ENCODE data around the gene CYBC1.

The CYBC1 gene

GRCh38 chr17:82439194-82439828, 11.2 kb downstream of the CYBC1 start:
- Histone ChIP-seq H3K4me2 (ENCODE audit: low read depth, low read length, poor library complexity, severe bottlenecking) (no peak overlapping the region), H3K27me3 (ENCODE audit: insufficient read depth, low read length, poor library complexity, severe bottlenecking) (no peaks in the 10 kb centered on the region), H3K9me3 (ENCODE audit: insufficient read depth, low read depth, low read length) (no peaks in the 10 kb centered on the region), H3F3A (ENCODE audit: low read depth) (no peaks in the 10 kb centered on the region; the same call in 1 of the 2 replicates), H3K4me3 (ENCODE audit: low read length, poor library complexity, severe bottlenecking) (no peak overlapping the region), H3K4me1 (ENCODE audit: insufficient read depth, low read length, poor library complexity, severe bottlenecking) (peaks cover 16% of the 10 kb centered on the region), H2AFZ (ENCODE audit: low read length) (no peak overlapping the region), H3K9ac (ENCODE audit: low read depth, low read length, poor library complexity, severe bottlenecking) (no peak overlapping the region), H3K9me2 (replicated peaks; ENCODE audit: low read depth, low read length) (no peaks in the 10 kb centered on the region), H3K79me2 (ENCODE audit: insufficient read depth, low read length) (0 out of 2 replicates have a peak, but pooled peaks cover 2% of the 10 kb centered on the region), H4K20me1 (ENCODE audit: insufficient read depth, low read length, poor library complexity, severe bottlenecking) (peaks cover 10% of the 10 kb centered on the region), H3K36me3 (ENCODE audit: insufficient read depth, low read length) (peaks cover 20% of the 10 kb centered on the region; the same call in 1 of the 2 replicates)
- TF ChIP-seq CTCF (conservative IDR thresholded peaks at IDR 0.05; ENCODE audit: low read length) (no peak), EZH2phosphoT487 (IDR thresholded peaks at IDR 0.05; ENCODE audit: borderline replicate concordance) (no peak)

- H3K79me2 ChIP-seq (ENCODE audit: insufficient read depth, low read length), result no peaks in the 10 kb centered on the region
- H3K4me3 ChIP-seq (ENCODE audit: low read length, poor library complexity, severe bottlenecking), result no peak overlapping the region
- H3K4me2 ChIP-seq (ENCODE audit: low read depth, low read length, poor library complexity, severe bottlenecking), result no peak overlapping the region
- no peak overlapping the region for H2AFZ ChIP-seq (ENCODE audit: low read length)
- H3K9me3 ChIP-seq (ENCODE audit: insufficient read depth, low read depth, low read length), result no peaks in the 10 kb centered on the region
- no peak overlapping the region for H3K9ac ChIP-seq (ENCODE audit: low read depth, low read length, poor library complexity, severe bottlenecking)
- H3K9me2 ChIP-seq (replicated peaks; ENCODE audit: low read depth, low read length), result no peaks in the 10 kb centered on the region
- no peaks in the 10 kb centered on the region for H3K27me3 ChIP-seq (ENCODE audit: insufficient read depth, low read length, poor library complexity, severe bottlenecking)
- peaks cover 15% of the 10 kb centered on the region; the same call in 1 of the 2 replicates for H3K36me3 ChIP-seq (ENCODE audit: insufficient read depth, low read length)
- peaks cover 10% of the 10 kb centered on the region for H4K20me1 ChIP-seq (ENCODE audit: insufficient read depth, low read length, poor library complexity, severe bottlenecking)
- H3F3A ChIP-seq (ENCODE audit: low read depth), result no peaks in the 10 kb centered on the region; the same call in 1 of the 2 replicates
- peaks cover 23% of the 10 kb centered on the region for H3K4me1 ChIP-seq (ENCODE audit: insufficient read depth, low read length, poor library complexity, severe bottlenecking)
- TF ChIP-seq CTCF (conservative IDR thresholded peaks at IDR 0.05; ENCODE audit: low read length) (no peak), EZH2phosphoT487 (IDR thresholded peaks at IDR 0.05; ENCODE audit: borderline replicate concordance) (no peak)
Observed at GRCh38 chr17:82438401-82439193, 12.0 kb downstream of the CYBC1 start.

- H3K36me3 ChIP-seq (ENCODE audit: insufficient read depth, low read length), result peaks cover 2% of the 10 kb centered on the region; the same call in 1 of the 2 replicates
- no peaks in the 10 kb centered on the region for H3K27me3 ChIP-seq (ENCODE audit: insufficient read depth, low read length, poor library complexity, severe bottlenecking)
- H3K9ac ChIP-seq (ENCODE audit: low read depth, low read length, poor library complexity, severe bottlenecking), result no peak overlapping the region
- no peaks in the 10 kb centered on the region for H3K9me2 ChIP-seq (replicated peaks; ENCODE audit: low read depth, low read length)
- no peak overlapping the region for H2AFZ ChIP-seq (ENCODE audit: low read length)
- H3K4me2 ChIP-seq (ENCODE audit: low read depth, low read length, poor library complexity, severe bottlenecking), result no peak overlapping the region
- no peaks in the 10 kb centered on the region for H3K9me3 ChIP-seq (ENCODE audit: insufficient read depth, low read depth, low read length)
- peaks cover 26% of the 10 kb centered on the region for H3K4me1 ChIP-seq (ENCODE audit: insufficient read depth, low read length, poor library complexity, severe bottlenecking)
- no peak overlapping the region for H3K4me3 ChIP-seq (ENCODE audit: low read length, poor library complexity, severe bottlenecking)
- peaks cover 2% of the 10 kb centered on the region; the same call in 1 of the 2 replicates for H3F3A ChIP-seq (ENCODE audit: low read depth)
- no peaks in the 10 kb centered on the region for H3K79me2 ChIP-seq (ENCODE audit: insufficient read depth, low read length)
- TF ChIP-seq EZH2phosphoT487 (IDR thresholded peaks at IDR 0.05; ENCODE audit: borderline replicate concordance) (no peak), CTCF (conservative IDR thresholded peaks at IDR 0.05; ENCODE audit: low read length) (no peak)
- peaks cover 3% of the 10 kb centered on the region for H4K20me1 ChIP-seq (ENCODE audit: insufficient read depth, low read length, poor library complexity, severe bottlenecking)
Observed at GRCh38 chr17:82437325-82437668, 13.3 kb downstream of the CYBC1 start.
